SIG-M5 treated with dmso at 0.1 percent for 504 hours (cell line): ENCODE results near the gene PDE2A.
"Not testable (repeated sequence)": the region's sequence is repeated elsewhere in the genome, so short reads cannot be mapped to it uniquely, and the experiment has no call there.

ENCODE experiments used
- DNase-seq: peaks from one replicate; lab custom pipeline; 2025; ENCODE audit not compliant: unreplicated experiment; lab: John Stamatoyannopoulos, UW

PDE2A gene

GRCh38 chr11:72578991-72579815, 95.0 kb downstream of the PDE2A start:
- DNase-seq: no peak

GRCh38 chr11:72578566-72578965, 95.7 kb downstream of the PDE2A start:
- no peak for DNase-seq

- DNase-seq: no peak
Observed at GRCh38 chr11:72578051-72578450, 96.2 kb downstream of the PDE2A start.

GRCh38 chr11:72577271-72577721, 96.9 kb downstream of the PDE2A start:
- DNase-seq: no peak

- no peak for DNase-seq
Observed at GRCh38 chr11:72576661-72577060, 97.6 kb downstream of the PDE2A start.

- no peak for DNase-seq
Observed at GRCh38 chr11:72576243-72576595, 98.0 kb downstream of the PDE2A start.

- no peak for DNase-seq
Observed at GRCh38 chr11:72575533-72576242, 98.5 kb downstream of the PDE2A start.

GRCh38 chr11:72574548-72575460, 99.4 kb downstream of the PDE2A start:
- DNase-seq: no peak

- DNase-seq: no peak
Observed at GRCh38 chr11:72573855-72574445, 100.3 kb downstream of the PDE2A start.

GRCh38 chr11:72573072-72573854, 101.0 kb downstream of the PDE2A start:
- peak; percentile 10 for DNase-seq

- not testable (repeated sequence) for DNase-seq
Observed at GRCh38 chr11:72572540-72572939, 101.7 kb downstream of the PDE2A start.

GRCh38 chr11:72570893-72571661, 103.1 kb downstream of the PDE2A start:
- no peak for DNase-seq

GRCh38 chr11:72569966-72570892, 104.0 kb downstream of the PDE2A start:
- DNase-seq: no peak

GRCh38 chr11:72568861-72569260, 105.4 kb downstream of the PDE2A start:
- DNase-seq: no peak

- DNase-seq: no peak
Observed at GRCh38 chr11:72562431-72562830, 111.8 kb downstream of the PDE2A start.

- DNase-seq: no peak
Observed at GRCh38 chr11:72561856-72562255, 112.4 kb downstream of the PDE2A start.

- not testable (repeated sequence) for DNase-seq
Observed at GRCh38 chr11:72560864-72561263, 113.4 kb downstream of the PDE2A start.

- DNase-seq: no peak
Observed at GRCh38 chr11:72556433-72556832, 117.8 kb downstream of the PDE2A start.
